Smooth muscle cell (in vitro differentiated cells): Measurements from ENCODE around the gene MBD5. TPM values are rescaled to one million over a fixed set of nuclear protein-coding genes. Genes with fewer than 3 reads are reported as not detected.
"Not testable (repeated sequence)": the region's sequence is repeated elsewhere in the genome, so short reads cannot be mapped to it uniquely, and the experiment has no call there.

Source experiments
- DNase-seq: peaks from one replicate; lab custom pipeline; 2025; ENCODE audit not compliant: unreplicated experiment; lab: John Stamatoyannopoulos, UW
- H2AFZ ChIP-seq: fragments of 200-600 bp; sonication (generic); 2 replicates; pipeline ENCODE4 v1.6.0; 2016; ENCODE audit warnings: antibody characterized with exemption, low read depth, mild to moderate bottlenecking
- H3F3A ChIP-seq: fragments of 200-600 bp; sonication (generic); 2 replicates; pipeline ENCODE4 v1.6.0; 2017; ENCODE audit warnings: antibody characterized with exemption, low read depth
- H3K27ac ChIP-seq: fragments of 200-600 bp; sonication (generic); 2 replicates; pipeline ENCODE4 v1.5.1; 2016; ENCODE audit warnings: low read depth, mild to moderate bottlenecking
- H3K27me3 ChIP-seq: fragments of 200-600 bp; sonication (generic); 2 replicates; pipeline ENCODE4 v1.6.1; 2016; ENCODE audit warnings: low read depth, mild to moderate bottlenecking
- H3K36me3 ChIP-seq: fragments of 200-600 bp; sonication (generic); 2 replicates; pipeline ENCODE4 v1.5.1; 2016; ENCODE audit warnings: low read depth
- H3K4me1 ChIP-seq: fragments of 200-600 bp; sonication (generic); 2 replicates; pipeline ENCODE4 v1.5.1; 2016; ENCODE audit warnings: low read depth
- H3K4me2 ChIP-seq: fragments of 200-600 bp; sonication (generic); 2 replicates; pipeline ENCODE4 v1.6.0; 2016; ENCODE audit warnings: mild to moderate bottlenecking
- H3K4me3 ChIP-seq: fragments of 200-600 bp; sonication (generic); 2 replicates; pipeline ENCODE4 v1.5.1; 2016; ENCODE audit warnings: mild to moderate bottlenecking
- H3K79me2 ChIP-seq: fragments of 200-600 bp; sonication (generic); 2 replicates; pipeline ENCODE4 v1.6.0; 2016; ENCODE audit warnings: low read depth, mild to moderate bottlenecking
- H3K9ac ChIP-seq: fragments of 200-600 bp; sonication (generic); 2 replicates; pipeline ENCODE4 v1.6.0; 2016; ENCODE audit warnings: low read depth
- H3K9me3 ChIP-seq: fragments of 200-600 bp; sonication (generic); replicated peaks from 2 replicates; pipeline ENCODE4 v1.5.1; 2016; ENCODE audit warnings: low read depth
- H4K20me1 ChIP-seq: fragments of 200-600 bp; sonication (generic); 2 replicates; pipeline ENCODE4 v1.6.0; 2016; ENCODE audit warnings: low read depth
- CTCF ChIP-seq: fragments of 200-600 bp; sonication (generic); IDR thresholded peaks from 2 replicates; pipeline ENCODE4 v1.5.1; 2017; ENCODE audit warnings: borderline replicate concordance, mild to moderate bottlenecking, antibody characterized with exemption; ENCODE audit not compliant: insufficient read depth, poor library complexity, severe bottlenecking
- WGBS: methylation state at CpG from one replicate; pipeline ENCODE4 v1.1.7; 2016; ENCODE audit warnings: low lambda C conversion rate; 5-methylcytosine and 5-hydroxymethylcytosine counted together
- polyA plus RNA-seq: library from polyadenylated mRNA; unstranded; fragments of >200 nt; fragmentation: Nextera tagmentation; extraction: Ambion mirVana; gene quantifications from 2 replicates; pipeline ENCODE4 v1.2.1, GENCODE V29; 2016
- total RNA-seq: library from RNA; depleted of rRNA; stranded (reverse); fragments of >200 nt; gene quantifications from 2 replicates; pipeline ENCODE4 v1.2.3, GENCODE V29; 2014

The MBD5 gene
- total and polyA plus RNA-seq, 2 experiments from 2014 or later = 25.7 to 31.2 TPM

- Histone ChIP-seq H3K27me3 (no peaks in the 10 kb centered on the region), H3K27ac (no peak overlapping the region), H3F3A (no peaks in the 10 kb centered on the region), H3K4me1 (no peaks in the 10 kb centered on the region), H3K4me2 (no peak overlapping the region), H3K36me3 (peaks cover 2% of the 10 kb centered on the region), H2AFZ (no peak overlapping the region), H3K9me3 (no peaks in the 10 kb centered on the region), H3K4me3 (no peak overlapping the region), H3K9ac (no peak overlapping the region), H3K79me2 (peaks cover 38% of the 10 kb centered on the region), H4K20me1 (peaks cover 45% of the 10 kb centered on the region)
- TF ChIP-seq CTCF = no peak
- no peak for DNase-seq
- WGBS = 94% methylated on average over 5 of the region's 5 CpGs
Observed at GRCh38 chr2:147980940-147981528, 39.9 kb upstream of the MBD5 start.

- 96% methylated on average over 3 of the region's 3 CpGs for WGBS
- DNase-seq = no peak
- Histone ChIP-seq H3F3A (no peaks in the 10 kb centered on the region), H3K27ac (no peak overlapping the region), H3K79me2 (peaks cover 69% of the 10 kb centered on the region), H3K9ac (no peak overlapping the region), H3K4me1 (no peaks in the 10 kb centered on the region), H3K36me3 (no peaks in the 10 kb centered on the region), H4K20me1 (peaks cover 74% of the 10 kb centered on the region), H3K4me2 (no peak overlapping the region), H3K27me3 (no peaks in the 10 kb centered on the region), H2AFZ (no peak overlapping the region), H3K9me3 (no peaks in the 10 kb centered on the region), H3K4me3 (no peak overlapping the region)
- no peak for TF ChIP-seq CTCF
Observed at GRCh38 chr2:147989102-147989501, 31.8 kb upstream of the MBD5 start.

- WGBS = 78% methylated on average over 4 of the region's 4 CpGs
- no peaks in the 10 kb centered on the region for H3F3A ChIP-seq
- peak; percentile 84 for TF ChIP-seq CTCF
Observed at GRCh38 chr2:147989809-147990403, 31.0 kb upstream of the MBD5 start.

GRCh38 chr2:147994965-147995364, 25.9 kb upstream of the MBD5 start:
- peaks cover 46% of the 10 kb centered on the region for H4K20me1 ChIP-seq
- not testable (repeated sequence) for DNase-seq, H3K9me3 ChIP-seq, H3K27ac ChIP-seq, H3K9ac ChIP-seq, H3K4me3 ChIP-seq, H3K27me3 ChIP-seq, H3K36me3 ChIP-seq, H3K4me2 ChIP-seq, H2AFZ ChIP-seq, H3F3A ChIP-seq
- H3K4me1 ChIP-seq = peaks cover 15% of the 10 kb centered on the region
- 94% methylated on average over 7 of the region's 7 CpGs for WGBS
- H3K79me2 ChIP-seq = peaks cover 68% of the 10 kb centered on the region

More at GRCh38 chr2:147989809-147990403, 31.0 kb upstream of the MBD5 start:
- Histone ChIP-seq H3K27me3 (no peaks in the 10 kb centered on the region), H3K79me2 (peaks cover 76% of the 10 kb centered on the region), H3K27ac (no peak overlapping the region), H3K9me3 (no peaks in the 10 kb centered on the region), H3K4me2 (no peak overlapping the region), H3K4me3 (no peak overlapping the region), H2AFZ (no peak overlapping the region), H3K36me3 (no peaks in the 10 kb centered on the region), H3K9ac (no peak overlapping the region), H3K4me1 (no peaks in the 10 kb centered on the region), H4K20me1 (peaks cover 69% of the 10 kb centered on the region)
- no peak for DNase-seq
